K562 (cell line): ENCODE data around the gene EVI5L. TPM values are rescaled to one million over a fixed set of nuclear protein-coding genes. Genes with fewer than 3 reads are reported as not detected.

Experiments used
- BRD4 ChIP-seq: fragments of 200-600 bp; sonication (generic); IDR thresholded peaks from 2 replicates; pipeline ENCODE4 v1.6.1; 2017; ENCODE audit warnings: inconsistent platforms
- E2F8 ChIP-seq: fragments of 450-650 bp; IDR thresholded peaks from 2 replicates; pipeline ENCODE4 v1.7.1; 2018; ENCODE audit warnings: mild to moderate bottlenecking, low read depth; ENCODE audit not compliant: partially characterized antibody
- HCFC1 ChIP-seq: IDR thresholded peaks from 2 replicates; pipeline ENCODE4 v1.6.1; 2012; ENCODE audit warnings: low read depth, low read length, improper control_type of control experiment
- HNRNPH1 ChIP-seq: fragments of 200-400 bp; formaldehyde crosslinking; optimal IDR thresholded peaks from 2 replicates; pipeline ENCODE3; 2017; ENCODE audit warnings: low read depth, mild to moderate bottlenecking, low read length, moderate library complexity
- MEF2D ChIP-seq: conservative IDR thresholded peaks from 2 replicates; pipeline ENCODE4 v1.6.1; 2016; ENCODE audit warnings: low read depth, missing genetic modification characterization, missing compliant biosample characterization
- MIER1 ChIP-seq: fragments of 450-650 bp; IDR thresholded peaks from 2 replicates; pipeline ENCODE4 v1.6.1; 2016; ENCODE audit warnings: antibody characterized with exemption, mild to moderate bottlenecking, low read depth
- NFRKB ChIP-seq: fragments of 450-650 bp; IDR thresholded peaks from 2 replicates; pipeline ENCODE4 v1.6.1; 2016; ENCODE audit warnings: low read depth
- NR1H2 ChIP-seq: sonication (generic); formaldehyde crosslinking; IDR thresholded peaks from 2 replicates; pipeline ENCODE4 v1.4.0; 2020; ENCODE audit warnings: mild to moderate bottlenecking, missing genetic modification reagents
- NRF1 ChIP-seq, 2 experiments: fragments of 450-650 bp; IDR thresholded peaks in 1 of 2; conservative IDR thresholded peaks in 1 of 2; 2 replicates each; pipeline ENCODE4 v1.6.1; 2014; ENCODE audit warnings: mild to moderate bottlenecking in 2 of 2
- POLR2A ChIP-seq: fragments of 450-650 bp; conservative IDR thresholded peaks from 2 replicates; pipeline ENCODE4 v1.6.1; 2016
- RBM39 ChIP-seq: fragments of 200-400 bp; formaldehyde crosslinking; optimal IDR thresholded peaks from 2 replicates; pipeline ENCODE3; 2018; ENCODE audit warnings: low read depth, low read length
- SMARCC2 ChIP-seq: fragments of 450-650 bp; IDR thresholded peaks from 2 replicates; pipeline ENCODE4 v1.6.1; 2017; ENCODE audit warnings: antibody characterized with exemption, moderate library complexity, mild to moderate bottlenecking, low read depth
- TAF15 ChIP-seq: fragments of 200-400 bp; formaldehyde crosslinking; IDR thresholded peaks from 2 replicates; pipeline ENCODE4 v1.6.1; 2017; ENCODE audit warnings: mild to moderate bottlenecking, low read depth, low read length, moderate library complexity
- ZFP36 ChIP-seq: fragments of 150-350 bp; IDR thresholded peaks from 2 replicates; pipeline ENCODE4 v1.6.1; 2018; ENCODE audit warnings: low read length, low read depth; ENCODE audit not compliant: partially characterized antibody
- polyA plus RNA-seq, 8 experiments: library from polyadenylated mRNA; depleted of rRNA in 4 of 8; stranded (reverse) in 5 of 8; unstranded in 3 of 8; fragments of >200 nt; fragmentation: Nextera tagmentation in 2 of 8; fragmentation: Illumina TruSeq in 1 of 8; extraction: Ambion mirVana in 2 of 8; extraction: Trizol in 1 of 8; gene quantifications; 2 replicates each; pipeline versions ENCODE4 v1.2.1 to v1.2.3, GENCODE V29; 2011 to 2014; ENCODE audit warnings: inconsistent platforms in 1 of 8, missing spikeins in 1 of 8
- total RNA-seq, 7 experiments: library from RNA; depleted of rRNA in 6 of 7; stranded (reverse); fragments of >200 nt in 6 of 7; fragmentation: Illumina TruSeq in 2 of 7; extraction: Trizol in 2 of 7; gene quantifications; 2 replicates each; pipeline versions ENCODE4 v1.2.1 to v1.2.3, GENCODE V29; 2011 to 2021; ENCODE audit warnings: low replicate concordance in 1 of 7
- TF ChIP-seq, protein P1 (sequence below), 2 experiments: fragments of 450-650 bp; IDR thresholded peaks; 2 replicates each; pipeline ENCODE4 v1.6.1; 2016; ENCODE audit warnings: mild to moderate bottlenecking in 2 of 2, borderline replicate concordance in 1 of 2, low read depth in 1 of 2, moderate library complexity in 1 of 2
- TF ChIP-seq, protein P2 (sequence below): sonication (generic); formaldehyde crosslinking; IDR thresholded peaks from 2 replicates; pipeline ENCODE4 v1.5.0; 2020; ENCODE audit warnings: missing genetic modification reagents

Gene EVI5L
- total and polyA plus RNA-seq, 9 of the 15 experiments (the other 6 are each of a cell fraction or from before 2014, with no cell fraction given): 0.69 to 1.8 (median 1.2) TPM; not detected in 2

- TF ChIP-seq, protein P1, sequence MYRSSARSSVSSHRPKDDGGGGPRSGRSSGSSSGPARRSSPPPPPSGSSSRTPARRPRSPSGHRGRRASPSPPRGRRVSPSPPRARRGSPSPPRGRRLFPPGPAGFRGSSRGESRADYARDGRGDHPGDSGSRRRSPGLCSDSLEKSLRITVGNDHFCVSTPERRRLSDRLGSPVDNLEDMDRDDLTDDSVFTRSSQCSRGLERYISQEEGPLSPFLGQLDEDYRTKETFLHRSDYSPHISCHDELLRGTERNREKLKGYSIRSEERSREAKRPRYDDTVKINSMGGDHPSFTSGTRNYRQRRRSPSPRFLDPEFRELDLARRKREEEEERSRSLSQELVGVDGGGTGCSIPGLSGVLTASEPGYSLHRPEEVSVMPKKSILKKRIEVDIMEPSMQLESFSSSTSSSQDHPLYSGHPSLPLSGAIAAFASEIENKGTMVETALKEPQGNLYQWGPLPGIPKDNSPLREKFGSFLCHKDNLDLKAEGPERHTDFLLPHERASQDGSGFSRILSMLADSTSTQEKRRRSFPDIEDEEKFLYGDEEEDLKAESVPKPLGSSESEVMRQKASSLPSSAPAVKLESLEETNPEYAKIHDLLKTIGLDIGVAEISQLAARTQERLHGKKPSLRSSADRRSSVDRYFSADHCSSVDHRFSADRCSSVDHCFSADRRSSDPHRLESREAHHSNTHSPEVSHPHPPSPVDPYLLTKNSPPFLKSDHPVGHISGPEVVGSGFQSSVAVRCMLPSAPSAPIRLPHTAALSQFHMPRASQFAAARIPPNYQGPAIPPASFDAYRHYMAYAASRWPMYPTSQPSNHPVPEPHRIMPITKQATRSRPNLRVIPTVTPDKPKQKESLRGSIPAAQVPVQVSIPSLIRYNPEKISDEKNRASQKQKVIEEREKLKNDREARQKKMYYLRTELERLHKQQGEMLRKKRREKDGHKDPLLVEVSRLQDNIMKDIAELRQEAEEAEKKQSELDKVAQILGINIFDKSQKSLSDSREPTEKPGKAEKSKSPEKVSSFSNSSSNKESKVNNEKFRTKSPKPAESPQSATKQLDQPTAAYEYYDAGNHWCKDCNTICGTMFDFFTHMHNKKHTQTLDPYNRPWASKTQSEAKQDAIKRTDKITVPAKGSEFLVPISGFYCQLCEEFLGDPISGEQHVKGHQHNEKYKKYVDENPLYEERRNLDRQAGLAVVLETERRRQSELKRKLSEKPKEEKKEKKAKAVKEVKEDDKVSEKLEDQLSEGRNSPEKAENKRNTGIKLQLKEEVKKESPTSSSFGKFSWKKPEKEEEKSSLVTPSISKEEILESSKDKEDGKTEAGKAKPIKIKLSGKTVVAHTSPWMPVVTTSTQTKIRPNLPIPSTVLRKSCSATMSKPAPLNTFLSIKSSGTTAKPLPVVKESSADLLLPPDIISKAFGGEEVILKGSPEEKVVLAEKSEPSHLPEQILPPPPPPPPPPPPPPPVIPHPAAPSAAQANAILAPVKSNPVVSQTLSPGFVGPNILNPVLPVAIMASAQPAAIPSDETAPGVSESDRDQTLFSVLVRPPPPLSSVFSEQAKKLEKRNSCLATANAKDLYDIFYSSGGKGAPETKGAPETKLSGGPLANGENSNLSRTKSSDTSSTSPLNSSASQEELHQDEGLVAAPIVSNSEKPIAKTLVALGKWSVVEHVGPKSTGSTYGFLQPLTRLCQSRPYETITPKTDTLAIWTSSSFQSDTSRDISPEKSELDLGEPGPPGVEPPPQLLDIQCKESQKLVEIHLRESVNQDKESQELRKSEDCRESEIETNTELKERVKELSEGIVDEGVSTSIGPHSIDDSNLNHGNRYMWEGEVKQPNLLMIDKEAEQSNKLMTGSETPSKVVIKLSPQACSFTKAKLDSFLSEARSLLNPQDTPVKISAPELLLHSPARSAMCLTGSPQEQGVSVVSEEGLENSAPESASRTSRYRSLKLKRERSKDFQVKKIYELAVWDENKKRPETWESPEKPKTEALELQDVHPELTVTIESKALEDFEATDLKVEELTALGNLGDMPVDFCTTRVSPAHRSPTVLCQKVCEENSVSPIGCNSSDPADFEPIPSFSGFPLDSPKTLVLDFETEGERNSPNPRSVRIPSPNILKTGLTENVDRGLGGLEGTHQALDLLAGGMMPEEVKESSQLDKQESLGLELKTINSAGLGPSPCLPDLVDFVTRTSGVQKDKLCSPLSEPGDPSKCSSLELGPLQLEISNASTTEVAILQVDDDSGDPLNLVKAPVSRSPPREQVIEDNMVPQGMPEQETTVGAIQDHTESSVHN (IDR thresholded peaks at IDR 0.05; ENCODE audit: borderline replicate concordance in 1 of 2, low read depth in 1 of 2): no peak
- TF ChIP-seq NR1H2 (no peak), BRD4 (no peak), RBM39 (no peak), HCFC1 (no peak), NFRKB (peak; percentile 17; the same call in 1 of the 2 replicates), HNRNPH1 (no peak), MEF2D (tag) (no peak), E2F8 (no peak), SMARCC2 (no peak), ZFP36 (no peak), MIER1 (no peak), NRF1 (conservative IDR thresholded peaks at IDR 0.05 in 1 of 2, IDR thresholded peaks at IDR 0.05 in 1 of 2) (peak; percentile 64 to 71), POLR2A (peak; percentile 25; the same call in 1 of the 2 replicates), TAF15 (no peak)
- TF ChIP-seq, protein P2, sequence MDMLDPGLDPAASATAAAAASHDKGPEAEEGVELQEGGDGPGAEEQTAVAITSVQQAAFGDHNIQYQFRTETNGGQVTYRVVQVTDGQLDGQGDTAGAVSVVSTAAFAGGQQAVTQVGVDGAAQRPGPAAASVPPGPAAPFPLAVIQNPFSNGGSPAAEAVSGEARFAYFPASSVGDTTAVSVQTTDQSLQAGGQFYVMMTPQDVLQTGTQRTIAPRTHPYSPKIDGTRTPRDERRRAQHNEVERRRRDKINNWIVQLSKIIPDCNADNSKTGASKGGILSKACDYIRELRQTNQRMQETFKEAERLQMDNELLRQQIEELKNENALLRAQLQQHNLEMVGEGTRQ (CRISPR knock-in tag): no peak
Measured at GRCh38 chr19:7904074-7905020, 74.3 kb downstream of the EVI5L start (continued).
